ENCODE results near the gene TTC32.
"Not testable (repeated sequence)": the region's sequence is repeated elsewhere in the genome, so short reads cannot be mapped to it uniquely, and the experiment has no call there.

Gene TTC32

DNA sequence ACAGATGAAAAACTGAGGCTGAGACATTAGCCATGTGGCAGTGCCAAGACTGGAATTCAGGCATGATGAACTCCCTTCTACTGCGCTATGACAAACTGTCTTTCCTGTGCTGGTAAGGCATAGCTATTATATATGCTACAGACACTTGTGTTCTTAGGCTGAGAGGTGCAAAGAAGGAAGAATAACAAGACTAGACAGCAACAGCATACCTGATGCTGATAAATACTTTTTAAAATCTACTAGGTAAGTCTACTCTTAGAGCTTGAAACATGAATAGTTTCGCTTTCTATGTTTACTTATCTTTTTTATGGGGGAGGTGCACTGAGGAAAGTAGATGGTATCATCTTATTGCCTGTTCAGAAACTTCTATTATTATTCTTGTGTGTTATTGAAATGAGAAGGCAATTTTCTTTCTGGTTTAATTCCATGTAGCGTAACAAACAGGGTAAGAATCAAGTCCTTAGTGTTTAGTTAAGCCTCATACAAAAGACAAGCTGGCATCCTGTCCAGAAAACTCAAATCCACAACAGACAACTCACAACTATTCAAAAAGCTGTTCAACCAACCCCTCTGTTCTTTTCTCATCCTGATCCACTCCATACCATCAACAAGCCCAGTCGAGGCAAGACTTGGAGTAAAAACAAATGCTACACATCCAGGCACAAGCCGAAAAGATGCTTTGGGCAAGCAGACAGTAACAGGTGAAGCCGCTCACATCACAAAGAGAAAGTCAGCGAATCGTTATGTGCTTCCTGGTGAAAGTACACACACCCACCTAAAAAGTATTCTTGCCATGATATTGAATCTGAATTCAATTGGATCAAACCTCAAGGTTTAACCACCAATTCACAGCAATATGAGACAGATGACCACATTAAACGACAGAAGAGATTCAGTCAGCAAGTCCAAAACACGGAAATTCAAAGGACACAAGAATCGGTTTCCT lies 1.5 kb downstream of the TTC32 start:
- no peak for FAIRE-seq
- DNase-seq (ENCODE audit: low spot score), result no peak

DNA sequence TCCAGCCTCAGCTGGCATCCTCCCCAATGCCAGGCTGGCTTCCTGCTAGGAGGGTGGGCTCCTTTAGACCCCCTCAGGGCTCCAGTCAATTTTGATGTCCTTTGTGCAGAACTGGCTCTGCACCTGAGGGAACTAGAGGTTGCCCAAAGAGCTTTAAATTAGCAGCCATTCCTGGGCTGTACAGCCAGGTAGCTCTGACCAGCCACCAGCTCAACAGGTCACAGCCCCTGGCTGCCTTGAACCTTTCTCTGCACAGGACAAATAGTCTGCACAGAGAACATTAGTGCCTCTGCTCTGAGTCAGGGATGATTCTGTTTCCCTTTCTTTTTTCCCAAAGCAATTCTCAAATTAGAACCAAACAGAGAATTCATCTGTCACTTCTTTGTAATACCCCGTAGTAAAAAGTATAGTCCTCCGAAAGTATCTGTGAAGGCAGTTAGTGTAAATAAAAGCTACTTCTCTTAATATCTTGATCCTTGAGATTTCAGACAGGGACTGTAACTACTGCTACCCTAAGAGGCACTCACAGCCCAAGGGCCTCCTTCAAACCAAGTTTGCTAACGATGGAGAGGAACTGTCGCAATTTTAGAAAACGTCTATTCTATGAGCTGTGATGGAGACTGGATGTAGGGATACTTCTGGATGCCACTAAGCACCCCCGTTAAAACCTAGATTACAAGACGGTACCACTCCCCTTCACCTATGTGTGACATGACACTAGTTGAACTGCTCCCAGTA lies 3.0 kb downstream of the TTC32 start:
- no peak for FAIRE-seq

DNA sequence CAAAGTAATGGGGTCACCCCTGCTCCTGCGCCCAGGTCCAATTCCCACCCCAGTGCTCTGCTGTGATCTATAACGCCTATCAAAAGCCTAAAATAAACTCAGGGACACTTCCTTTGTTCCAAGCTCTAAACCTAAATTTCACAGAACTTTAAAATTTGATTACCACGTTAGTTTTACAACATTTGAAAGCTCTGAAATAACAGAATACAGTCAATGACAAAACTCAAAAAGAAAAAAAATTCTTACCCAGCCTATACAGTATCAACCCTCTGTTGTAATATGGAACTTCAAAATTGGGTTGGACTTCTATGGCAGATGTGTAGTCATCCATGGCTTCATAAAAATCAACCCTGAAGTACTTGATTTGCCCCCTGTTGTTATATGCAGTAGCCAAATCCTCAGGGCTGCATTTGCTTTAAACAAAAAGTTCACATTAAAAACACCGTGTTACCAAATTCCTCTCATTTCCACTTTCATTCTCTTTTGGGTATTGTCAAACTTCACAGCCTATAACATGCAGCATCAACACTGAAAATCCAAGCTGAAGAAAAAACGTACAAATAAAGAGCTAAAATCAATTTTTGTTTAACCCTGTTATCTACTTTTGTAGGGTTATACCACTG lies 4.0 kb downstream of the TTC32 start:
- no peak for FAIRE-seq
- no peak for DNase-seq (ENCODE audit: low spot score)

More for the DNA sequence above, 3.0 kb downstream of the TTC32 start:
- DNase-seq (ENCODE audit: low spot score), result no peak

DNA sequence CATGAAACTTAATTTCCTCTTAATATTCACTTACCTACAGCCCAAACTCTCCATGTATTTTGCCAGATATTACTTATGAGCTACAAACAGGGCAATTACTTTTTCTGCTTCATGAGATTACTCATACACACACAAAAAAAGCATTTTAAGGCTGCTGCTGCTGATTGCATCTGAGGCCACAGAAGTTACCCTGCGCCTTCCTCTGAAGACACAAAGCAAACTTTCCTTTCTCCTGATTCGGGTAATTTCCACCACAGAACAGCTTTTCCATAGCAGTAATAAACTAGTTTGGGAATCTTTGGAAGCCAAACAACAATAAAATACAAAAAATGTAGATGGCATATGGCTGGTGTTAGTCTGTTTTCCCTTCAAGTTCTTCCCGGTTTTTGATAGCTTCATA lies 6.2 kb downstream of the TTC32 start:
- no peak for FAIRE-seq
- no peak for DNase-seq (ENCODE audit: low spot score)

DNA sequence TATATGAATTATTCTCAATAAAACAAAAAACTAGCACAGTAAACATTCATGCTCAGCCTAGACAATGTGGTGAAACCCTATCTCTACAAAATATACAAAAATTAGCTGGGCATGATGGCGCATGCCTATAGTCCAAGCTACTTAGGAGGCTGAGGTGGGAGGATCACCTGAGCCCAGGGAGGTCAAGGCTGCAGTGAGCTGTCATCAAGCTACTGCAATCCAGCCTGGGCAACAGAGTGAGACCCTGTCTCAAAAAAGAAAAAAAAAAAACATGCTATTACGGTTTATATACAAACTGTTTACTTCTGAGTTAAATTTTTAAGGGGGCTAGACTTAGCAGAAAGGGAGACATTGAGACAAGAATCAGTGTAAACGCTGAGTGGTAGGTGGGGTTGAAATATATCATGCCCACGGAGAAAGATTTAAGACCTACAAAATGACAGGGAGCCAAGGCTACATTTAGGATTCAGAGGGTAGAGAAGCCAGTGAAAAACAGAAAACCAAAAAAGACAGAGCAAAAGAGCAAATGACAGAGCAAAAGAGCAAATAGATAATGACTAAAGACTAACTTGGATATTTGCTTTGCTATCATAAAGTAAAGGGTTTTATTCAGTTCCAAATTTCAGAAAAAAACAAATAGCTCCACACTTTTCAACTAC lies 7.5 kb downstream of the TTC32 start:
- no peak for FAIRE-seq
- DNase-seq (ENCODE audit: low spot score), result no peak

DNA sequence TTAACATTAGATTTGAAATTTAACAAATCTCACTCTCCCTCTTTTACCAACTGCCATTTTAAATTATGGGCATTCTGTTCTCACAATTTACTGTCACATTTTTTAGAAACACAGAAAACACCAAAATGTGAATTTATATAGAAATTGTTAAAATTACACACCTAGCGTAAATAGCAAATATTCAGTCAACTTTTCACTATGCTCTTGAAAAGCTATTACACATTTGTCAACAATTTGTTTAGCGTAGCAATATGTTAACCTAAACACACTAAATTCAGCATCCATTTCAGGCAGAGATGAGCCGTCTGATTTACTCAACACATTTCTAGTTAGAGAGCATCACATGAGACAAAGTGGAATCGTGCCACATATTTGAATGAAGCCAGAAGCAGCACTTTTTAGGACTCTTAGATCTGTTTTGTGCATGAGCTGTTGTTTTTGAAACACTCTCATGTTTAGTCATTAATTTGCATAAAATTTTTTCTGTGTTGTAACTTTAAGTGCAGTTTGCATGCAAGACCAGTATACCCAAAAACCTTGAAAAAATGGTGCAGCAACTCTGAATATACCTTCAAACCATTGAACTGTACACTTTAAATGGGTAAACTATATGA lies 8.2 kb downstream of the TTC32 start:
- DNase-seq (ENCODE audit: low spot score), result no peak

DNA sequence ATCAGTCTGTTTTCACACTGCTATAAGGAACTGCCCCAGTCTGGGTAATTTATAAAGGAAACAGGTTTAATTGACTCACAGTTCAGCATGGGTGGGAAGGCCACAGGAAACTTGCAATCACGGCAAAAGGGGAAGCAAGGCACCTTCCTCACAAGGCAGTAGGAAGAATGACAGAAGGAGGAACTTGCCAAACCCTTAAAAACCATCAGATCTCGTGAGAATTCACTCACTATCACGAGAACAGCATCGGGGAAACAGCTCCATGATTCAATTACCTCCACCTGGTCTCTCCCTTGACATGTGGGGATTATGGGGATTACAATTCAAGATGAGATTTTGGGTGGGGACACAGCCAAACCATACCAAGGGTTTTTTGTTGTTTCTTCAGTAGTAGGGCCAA lies 9.8 kb downstream of the TTC32 start:
- DNase-seq (ENCODE audit: low spot score); FAIRE-seq: not testable (repeated sequence)

More for the DNA sequence above, 8.2 kb downstream of the TTC32 start:
- FAIRE-seq, result no peak

DNA sequence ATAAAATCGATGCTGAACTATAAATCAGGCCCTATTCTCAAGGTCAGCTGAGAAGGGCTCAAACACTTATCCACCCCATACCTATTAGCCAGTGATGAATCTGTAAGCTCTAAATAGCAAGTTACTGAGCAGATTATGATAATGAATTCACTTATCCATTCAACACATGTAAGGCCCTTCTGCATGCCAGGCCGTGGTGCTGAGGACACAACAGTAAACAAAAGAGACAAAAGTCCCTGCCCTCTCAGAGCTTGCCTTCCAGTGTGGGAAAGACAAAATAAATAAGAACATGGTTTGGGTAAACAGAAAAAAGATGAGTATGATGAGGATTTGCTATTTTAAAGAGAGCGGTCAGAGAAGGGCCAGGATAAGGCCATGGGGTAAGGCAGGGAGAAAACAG lies 11.7 kb downstream of the TTC32 start:
- FAIRE-seq, result no peak

DNA sequence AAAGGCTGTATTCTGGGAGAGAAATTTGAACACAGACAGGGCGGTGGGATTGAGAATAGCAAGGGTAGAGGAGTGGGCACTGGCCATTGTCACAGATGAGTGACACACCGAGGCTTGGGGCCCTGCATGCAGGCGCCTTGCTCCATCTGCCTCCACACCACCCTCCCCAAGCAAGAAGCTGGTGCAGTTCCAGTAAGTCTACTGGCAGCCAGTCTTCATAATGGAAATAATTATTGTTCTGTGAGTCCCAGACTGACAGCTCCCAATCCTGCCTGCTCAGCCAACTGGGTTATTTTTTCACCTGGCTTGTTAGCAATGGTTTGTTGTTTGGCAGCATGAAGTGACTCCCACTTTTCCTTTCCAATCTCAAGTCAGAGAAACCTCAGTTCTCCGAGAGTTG lies 13.0 kb downstream of the TTC32 start:
- no peak for FAIRE-seq

More for the DNA sequence above, 11.7 kb downstream of the TTC32 start:
- DNase-seq (ENCODE audit: low spot score), result no peak

DNA sequence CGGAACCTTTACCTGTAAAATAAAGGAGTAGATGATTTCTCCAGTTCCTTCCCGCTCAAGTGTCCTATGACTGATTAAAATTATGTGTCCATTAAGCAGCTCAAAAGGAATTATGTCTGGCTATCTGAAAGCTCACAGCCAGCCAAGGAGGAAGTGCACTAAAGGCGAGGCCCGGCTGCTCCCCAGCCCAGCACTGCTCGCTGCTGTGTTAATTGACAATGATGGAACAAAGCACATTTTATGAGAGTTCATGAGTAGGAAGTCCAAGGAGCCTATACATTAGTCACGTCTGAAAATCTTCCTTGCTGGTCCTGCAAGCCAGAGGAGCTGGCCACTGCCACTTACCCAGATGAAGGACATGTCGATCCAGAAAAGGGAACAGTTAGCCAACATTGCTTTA lies 14.3 kb downstream of the TTC32 start:
- no peak for FAIRE-seq

More for the DNA sequence above, 13.0 kb downstream of the TTC32 start:
- DNase-seq (ENCODE audit: low spot score), result no peak

DNA sequence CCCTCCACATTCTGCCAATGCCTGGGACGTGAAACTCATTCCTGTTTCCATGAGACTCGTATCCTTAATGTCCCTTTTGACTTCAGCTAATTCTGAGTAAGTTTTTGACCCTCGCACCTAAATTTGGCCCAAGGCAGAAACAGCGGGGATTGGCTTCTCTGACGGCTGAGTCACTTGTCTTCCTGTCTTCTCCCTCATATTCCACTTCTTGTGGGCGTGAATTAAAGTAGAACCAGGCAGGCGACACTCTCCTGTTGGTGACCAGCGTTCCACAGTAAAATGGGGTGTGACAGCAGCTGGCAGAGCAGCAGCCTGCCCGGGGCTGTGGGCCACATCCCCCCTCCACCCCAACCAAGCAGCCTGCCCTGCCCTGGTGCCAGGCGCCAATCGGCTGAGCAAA lies 15.5 kb downstream of the TTC32 start:
- DNase-seq (ENCODE audit: low spot score), result no peak
- FAIRE-seq, result no peak

More for the DNA sequence above, 14.3 kb downstream of the TTC32 start:
- no peak for DNase-seq (ENCODE audit: low spot score)

DNA sequence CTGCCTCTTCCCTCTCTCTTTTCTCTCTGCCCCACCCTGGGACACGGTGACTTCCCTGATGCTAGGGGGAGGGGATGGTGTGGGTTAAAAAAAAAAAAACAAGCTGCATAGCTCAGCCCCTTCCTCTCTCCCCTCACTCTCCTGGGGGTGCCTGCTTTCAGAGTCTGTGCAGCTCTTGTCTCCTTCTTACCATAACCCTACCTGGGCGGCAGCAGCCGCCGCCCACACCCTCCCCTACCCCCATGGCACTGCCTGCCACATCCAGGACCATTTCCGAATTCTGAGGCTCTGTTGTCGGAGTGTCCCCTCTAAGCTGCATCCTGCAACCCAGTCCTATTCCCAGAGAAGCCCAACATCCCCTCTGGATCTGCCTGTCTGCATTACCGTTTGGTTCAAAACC lies 16.0 kb downstream of the TTC32 start:
- DNase-seq (ENCODE audit: low spot score) (no peak), FAIRE-seq (no peak)

DNA sequence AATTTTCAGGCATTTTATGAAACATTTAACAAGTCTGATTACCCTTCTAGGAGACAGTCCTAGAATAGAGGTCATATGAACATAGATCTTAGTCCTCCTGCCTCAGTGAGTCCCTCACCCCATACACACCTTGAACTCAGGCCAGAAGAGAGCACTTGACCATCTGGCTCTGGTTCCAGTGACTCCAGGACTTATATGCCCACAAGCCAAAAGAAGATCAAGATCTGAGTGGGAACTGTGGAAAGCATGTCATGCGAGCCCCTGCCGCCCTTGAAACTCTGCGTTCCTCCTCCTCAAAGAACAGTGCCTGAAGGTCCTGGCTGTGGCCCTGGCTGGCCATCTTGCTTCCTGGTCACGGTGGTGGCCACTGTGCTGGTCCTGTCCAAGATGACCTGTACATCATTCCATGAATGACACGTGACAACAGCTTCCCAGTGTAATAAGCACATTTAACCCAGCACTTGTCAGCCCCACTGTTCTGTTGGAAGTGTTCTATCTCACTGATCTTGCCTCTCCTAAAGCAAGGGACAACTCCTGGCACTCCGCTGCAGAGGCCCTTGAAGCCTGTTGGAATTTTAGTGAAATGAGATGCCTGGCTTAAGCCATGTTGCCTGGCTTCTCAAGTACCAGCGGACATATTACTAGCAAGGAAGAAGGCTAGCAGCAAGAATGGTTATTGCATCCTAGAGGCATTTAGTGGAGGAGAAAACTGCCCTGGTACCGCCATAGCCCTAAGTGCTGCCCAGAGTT lies 17.6 kb downstream of the TTC32 start:
- FAIRE-seq (no peak), DNase-seq (ENCODE audit: low spot score) (no peak)

DNA sequence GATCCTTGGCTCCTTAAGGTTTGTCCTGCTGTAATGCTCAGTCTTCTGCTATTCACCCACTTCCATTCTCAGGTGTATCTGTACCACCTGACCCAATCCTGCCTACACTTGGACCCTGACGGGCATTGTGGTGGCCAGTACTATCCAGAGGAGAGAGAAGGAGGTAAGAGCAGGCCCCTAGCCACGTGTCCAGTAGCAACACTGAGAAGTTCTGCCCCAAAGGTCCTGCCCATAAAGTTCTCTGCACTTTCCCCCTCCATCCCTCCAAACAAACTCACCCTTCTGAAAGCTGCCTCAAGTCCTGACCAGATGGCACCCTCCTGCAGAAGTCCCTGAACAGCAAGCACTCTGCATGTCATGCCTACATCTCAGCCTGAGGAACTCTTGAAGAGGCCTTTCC lies 18.3 kb downstream of the TTC32 start:
- no peak for FAIRE-seq
- DNase-seq (ENCODE audit: low spot score), result no peak

DNA sequence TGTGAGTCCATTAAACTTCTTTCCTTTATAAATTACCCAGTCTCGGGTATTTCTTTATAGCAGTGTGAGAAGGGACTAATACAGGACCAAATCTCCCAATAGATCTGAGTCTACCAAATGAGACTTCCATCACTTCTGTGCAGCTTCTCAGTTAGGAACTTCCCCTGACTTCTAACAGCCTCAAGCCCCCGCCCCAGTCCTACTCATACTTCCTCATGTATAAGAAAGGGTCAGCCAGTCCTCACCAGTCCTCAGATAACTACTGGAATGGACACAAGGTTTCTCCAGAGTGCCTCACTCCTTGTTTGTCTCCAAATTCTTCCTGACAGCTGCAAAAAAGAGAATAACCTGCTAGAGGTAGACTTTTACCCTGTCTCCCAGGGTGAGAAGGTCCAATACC lies 19.5 kb downstream of the TTC32 start:
- FAIRE-seq, result no peak

DNA sequence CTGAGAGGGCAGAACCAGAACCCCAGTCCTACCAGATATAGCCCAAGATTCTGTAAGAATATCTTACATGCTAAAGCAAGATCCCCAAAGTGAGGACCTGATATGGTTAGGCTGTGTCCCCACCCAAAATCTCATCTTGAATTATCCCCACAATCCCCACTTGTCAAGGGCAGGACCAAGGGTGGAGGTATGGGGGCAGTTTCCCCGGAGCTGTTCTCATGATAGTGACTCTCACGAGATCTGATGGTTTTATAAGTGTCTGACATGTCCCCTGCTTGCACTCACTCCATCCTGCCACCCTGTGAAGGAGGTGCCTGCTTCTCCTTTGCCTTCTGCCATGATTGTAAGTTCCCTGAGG lies 19.9 kb downstream of the TTC32 start:
- FAIRE-seq (no peak), DNase-seq (ENCODE audit: low spot score) (no peak)

More for the DNA sequence above, 19.5 kb downstream of the TTC32 start:
- no peak for DNase-seq (ENCODE audit: low spot score)

DNA sequence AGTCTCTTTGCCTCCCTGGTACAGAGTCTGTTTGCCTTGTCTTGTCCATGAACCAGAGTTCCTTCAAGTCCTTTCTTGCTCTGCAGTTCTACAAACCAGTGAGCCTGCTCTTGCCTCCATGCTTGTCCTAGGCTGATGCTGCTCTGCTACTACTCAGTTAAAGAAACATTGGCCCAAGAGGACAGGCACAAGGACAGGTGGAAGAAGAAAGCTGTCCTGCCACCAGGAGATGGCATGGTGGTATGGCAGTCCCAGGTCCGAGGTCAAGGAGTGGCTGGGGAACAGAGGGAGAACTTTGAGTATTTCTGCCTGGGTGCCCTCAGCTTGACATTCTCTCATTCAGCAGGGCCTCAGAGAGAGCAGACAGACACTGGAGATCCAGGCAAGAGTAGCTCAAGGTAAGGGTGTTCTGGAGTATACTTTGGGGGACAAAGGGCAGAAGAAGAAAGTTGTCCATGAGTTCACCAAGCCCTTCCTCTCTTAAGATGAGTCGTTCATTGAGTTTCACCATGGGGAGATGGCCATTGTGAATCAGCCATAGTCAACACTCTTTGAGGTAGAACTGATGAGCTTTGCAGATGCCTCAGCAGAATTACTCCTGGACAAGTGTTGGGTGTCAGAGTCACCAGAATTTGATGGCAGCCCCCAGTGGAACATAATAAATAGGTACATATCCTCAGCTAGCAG lies 20.4 kb downstream of the TTC32 start:
- FAIRE-seq (no peak), DNase-seq (ENCODE audit: low spot score) (no peak)

DNA sequence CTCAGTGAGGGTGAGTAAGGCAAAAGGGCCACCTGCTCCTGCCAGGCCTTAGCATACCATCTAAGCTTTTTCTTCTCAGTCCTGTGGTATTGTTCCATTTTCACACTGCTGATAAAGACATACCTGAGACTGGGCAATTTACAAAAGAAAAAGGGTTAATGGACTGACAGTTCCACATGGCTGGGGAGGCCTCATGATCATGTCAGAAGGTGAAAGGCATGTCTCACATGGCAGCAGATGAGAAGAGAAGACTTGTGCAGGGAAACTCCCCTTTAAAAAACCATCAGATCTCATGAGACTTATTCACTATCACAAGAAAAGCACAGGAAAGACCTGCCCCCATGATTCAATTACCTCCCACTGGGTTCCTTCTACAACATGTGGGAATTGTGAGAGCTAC lies 21.6 kb downstream of the TTC32 start:
- DNase-seq (ENCODE audit: low spot score); FAIRE-seq: not testable (repeated sequence)

DNA sequence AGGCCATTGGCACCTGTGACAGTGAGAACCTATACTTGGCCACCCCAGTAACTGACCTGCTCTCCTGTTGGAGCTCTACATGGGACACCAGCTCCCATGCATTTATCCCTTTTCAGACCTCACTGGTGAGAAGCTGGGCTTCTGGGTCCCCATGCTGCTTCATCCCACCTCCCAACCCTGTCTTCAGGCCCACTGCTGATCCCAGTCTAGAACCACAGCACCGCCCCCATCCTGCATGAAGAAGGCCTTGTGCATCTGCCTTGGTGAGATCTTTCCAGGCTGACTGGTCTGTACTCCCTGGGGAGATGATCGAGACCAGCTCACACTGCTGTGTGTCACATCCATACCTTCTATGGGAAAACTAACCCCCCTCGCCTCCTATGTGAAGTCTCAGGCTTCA lies 22.7 kb downstream of the TTC32 start:
- no peak for DNase-seq (ENCODE audit: low spot score)
- FAIRE-seq, result no peak
